ENCODE data around the gene ARFIP1. TPM values are rescaled to one million over a fixed set of nuclear protein-coding genes. Genes with fewer than 3 reads are reported as not detected.

ARFIP1 gene
- total RNA-seq, 4 donors from 2014 or later = 24.3 to 38.3 (median 27.0) TPM

DNA sequence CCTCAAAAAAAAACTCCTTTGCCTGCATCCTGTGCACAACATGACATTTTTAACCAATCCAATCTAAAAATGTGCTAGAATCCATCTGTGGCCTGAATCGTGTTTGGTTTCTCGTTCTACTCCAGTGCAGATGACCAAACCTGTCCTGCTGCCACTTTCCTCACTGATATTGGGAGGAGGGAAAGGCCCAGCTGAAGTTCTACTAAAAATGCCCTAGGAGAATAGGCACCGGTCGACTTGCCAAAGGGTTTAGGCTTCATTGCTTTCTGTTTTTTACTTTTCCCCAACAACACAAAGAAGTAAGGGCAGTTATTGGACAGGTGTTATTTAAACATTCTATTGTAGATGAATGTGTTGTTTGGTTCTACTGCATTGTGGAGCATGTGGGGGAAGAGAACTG lies 148.5 kb downstream of the ARFIP1 start:
- H3K27me3 ChIP-seq = no peaks in the 10 kb centered on the region
- H3K4me1 ChIP-seq = no peaks in the 10 kb centered on the region
- H3K27ac ChIP-seq = no peak overlapping the region
- H3K36me3 ChIP-seq = no peaks in the 10 kb centered on the region
- no peak for DNase-seq (ENCODE audit: low spot score in 2 of 2)
- H3K4me3 ChIP-seq = no peak overlapping the region
- TF ChIP-seq EP300 (IDR thresholded peaks at IDR 0.05) = no peak
- TF ChIP-seq POLR2AphosphoS5 (IDR thresholded peaks at IDR 0.05) = no peak
- TF ChIP-seq POLR2A (IDR thresholded peaks at IDR 0.05) = no peak
- TF ChIP-seq, protein P1, sequence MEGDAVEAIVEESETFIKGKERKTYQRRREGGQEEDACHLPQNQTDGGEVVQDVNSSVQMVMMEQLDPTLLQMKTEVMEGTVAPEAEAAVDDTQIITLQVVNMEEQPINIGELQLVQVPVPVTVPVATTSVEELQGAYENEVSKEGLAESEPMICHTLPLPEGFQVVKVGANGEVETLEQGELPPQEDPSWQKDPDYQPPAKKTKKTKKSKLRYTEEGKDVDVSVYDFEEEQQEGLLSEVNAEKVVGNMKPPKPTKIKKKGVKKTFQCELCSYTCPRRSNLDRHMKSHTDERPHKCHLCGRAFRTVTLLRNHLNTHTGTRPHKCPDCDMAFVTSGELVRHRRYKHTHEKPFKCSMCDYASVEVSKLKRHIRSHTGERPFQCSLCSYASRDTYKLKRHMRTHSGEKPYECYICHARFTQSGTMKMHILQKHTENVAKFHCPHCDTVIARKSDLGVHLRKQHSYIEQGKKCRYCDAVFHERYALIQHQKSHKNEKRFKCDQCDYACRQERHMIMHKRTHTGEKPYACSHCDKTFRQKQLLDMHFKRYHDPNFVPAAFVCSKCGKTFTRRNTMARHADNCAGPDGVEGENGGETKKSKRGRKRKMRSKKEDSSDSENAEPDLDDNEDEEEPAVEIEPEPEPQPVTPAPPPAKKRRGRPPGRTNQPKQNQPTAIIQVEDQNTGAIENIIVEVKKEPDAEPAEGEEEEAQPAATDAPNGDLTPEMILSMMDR (IDR thresholded peaks at IDR 0.05) = no peak
- WGBS = 99% methylated on average over 4 of the region's 4 CpGs
- no peaks in the 10 kb centered on the region for H3K9me3 ChIP-seq

GRCh38 chr4:152929888-152930287 lies 150.1 kb downstream of the ARFIP1 start:
- Histone ChIP-seq H3K27ac (no peak overlapping the region), H3K9me3 (no peaks in the 10 kb centered on the region), H3K36me3 (no peaks in the 10 kb centered on the region), H3K27me3 (no peaks in the 10 kb centered on the region), H3K4me3 (no peak overlapping the region), H3K4me1 (peaks cover 1% of the 10 kb centered on the region)
- WGBS = 38% methylated on average over 1 of the region's 1 CpG
- no peak for DNase-seq (ENCODE audit: low spot score in 2 of 2)
- TF ChIP-seq EP300 (IDR thresholded peaks at IDR 0.05) (no peak), POLR2A (IDR thresholded peaks at IDR 0.05) (no peak), POLR2AphosphoS5 (IDR thresholded peaks at IDR 0.05) (no peak)
- TF ChIP-seq, protein P1 (IDR thresholded peaks at IDR 0.05) = no peak

DNA sequence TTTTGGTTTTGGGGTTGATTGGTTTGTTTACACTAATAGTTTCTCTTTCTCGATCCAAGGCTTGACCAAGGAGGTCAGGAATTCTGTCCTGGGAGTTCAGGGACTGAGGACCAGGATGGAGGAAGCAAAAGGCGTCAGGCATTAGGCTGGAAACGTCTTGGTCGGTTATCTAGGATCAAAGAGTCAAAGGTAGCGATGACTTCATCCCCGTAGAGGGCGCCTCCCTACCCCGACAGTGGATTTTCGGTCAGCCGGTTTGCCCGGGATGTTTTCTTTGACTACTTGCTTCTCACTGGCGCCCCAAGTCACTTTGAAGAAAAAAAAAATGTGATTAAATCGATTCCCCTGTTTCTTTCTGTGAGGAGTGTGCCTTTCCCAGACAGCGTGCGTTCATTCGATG lies 155.4 kb downstream of the ARFIP1 start:
- Histone ChIP-seq H3K4me3 (peak overlapping the region; percentile 82), H3K36me3 (no peaks in the 10 kb centered on the region), H3K9me3 (no peaks in the 10 kb centered on the region), H3K27ac (peak overlapping the region; percentile 74), H3K4me1 (peaks cover 32% of the 10 kb centered on the region), H3K27me3 (peaks cover 10% of the 10 kb centered on the region)
- DNase-seq (ENCODE audit: low spot score in 2 of 2) = no peak
- TF ChIP-seq EP300 (IDR thresholded peaks at IDR 0.05) = no peak
- TF ChIP-seq, protein P1 (IDR thresholded peaks at IDR 0.05) = no peak
- TF ChIP-seq POLR2A (IDR thresholded peaks at IDR 0.05) = no peak
- no peak for TF ChIP-seq POLR2AphosphoS5 (IDR thresholded peaks at IDR 0.05)
- WGBS = 23% methylated on average over 16 of the region's 16 CpGs

DNA sequence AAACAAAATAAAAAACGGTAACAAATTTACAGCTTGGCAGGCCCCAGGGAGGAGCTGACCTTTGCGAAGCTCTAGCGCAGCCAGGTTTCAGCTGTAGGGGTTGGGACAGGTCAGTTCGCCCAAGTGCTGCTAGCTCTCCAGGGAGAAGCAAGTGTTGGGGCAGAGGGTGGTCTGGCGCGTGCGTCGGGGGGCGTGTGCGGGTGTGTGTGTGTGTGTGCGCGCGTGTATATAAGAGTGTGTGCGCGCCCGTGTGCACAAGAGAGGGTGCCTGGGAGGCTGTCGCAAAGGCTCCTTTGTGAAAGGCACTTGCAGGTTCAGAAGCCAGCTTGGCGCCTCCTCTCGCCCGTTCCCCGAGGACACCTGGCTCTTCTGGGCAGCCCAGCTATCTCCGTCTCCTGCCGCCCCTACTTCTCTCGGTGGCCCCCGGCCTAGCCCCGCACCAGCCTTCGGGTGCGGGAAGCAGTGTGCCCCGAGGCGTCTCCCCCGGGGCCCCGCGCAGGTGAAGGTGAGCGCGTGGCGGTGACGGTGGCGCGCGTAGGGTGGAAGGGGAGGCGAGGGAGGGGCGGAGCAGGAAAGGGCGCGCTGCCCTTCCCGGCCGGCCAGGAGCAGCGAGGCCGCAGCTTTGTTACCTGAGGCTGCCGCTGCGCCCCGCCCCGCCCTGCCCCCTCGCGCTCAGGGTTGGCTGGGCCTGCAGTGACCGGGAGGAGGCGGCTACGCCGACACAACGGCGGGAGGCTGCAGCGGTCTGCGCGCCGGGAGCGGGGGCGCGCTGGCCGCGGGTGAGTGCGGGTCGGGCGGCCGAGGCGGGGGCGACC lies 156.1 kb downstream of the ARFIP1 start, which contains the start of gene FHDC1:
Gene FHDC1, plus strand, starts transcription at position 693 of the 815 bp plus-strand sequence. CDS start 6,735 bp downstream, outside the sequence.
- H3K27me3 ChIP-seq = peaks cover 10% of the 10 kb centered on the region
- H3K4me1 ChIP-seq = peaks cover 35% of the 10 kb centered on the region
- H3K9me3 ChIP-seq = no peaks in the 10 kb centered on the region
- DNase-seq (ENCODE audit: low spot score in 2 of 2) = peak in 1 of 2 donors; percentile 60
- 2% methylated on average over 33 of the region's 75 CpGs for WGBS
- H3K36me3 ChIP-seq = no peaks in the 10 kb centered on the region
- peak within 1 kb of the TSS; percentile 82 for H3K4me3 ChIP-seq
- peak within 1 kb of the TSS; percentile 74 for H3K27ac ChIP-seq
- no peak for TF ChIP-seq EP300 (IDR thresholded peaks at IDR 0.05)
- TF ChIP-seq POLR2A (IDR thresholded peaks at IDR 0.05) = peak in 1 of 2 donors; percentile 6

- H3K27me3 ChIP-seq = peaks cover 10% of the 10 kb centered on the region
- TF ChIP-seq POLR2AphosphoS5 (IDR thresholded peaks at IDR 0.05) = no peak
- TF ChIP-seq, protein P1 (IDR thresholded peaks at IDR 0.05) = no peak
- TF ChIP-seq POLR2A (IDR thresholded peaks at IDR 0.05) = no peak
- no peak for TF ChIP-seq EP300 (IDR thresholded peaks at IDR 0.05)
- H3K4me3 ChIP-seq = peak overlapping the region; percentile 82
- H3K9me3 ChIP-seq = no peaks in the 10 kb centered on the region
- WGBS = 0% methylated on average over 9 of the region's 93 CpGs
- no peaks in the 10 kb centered on the region for H3K36me3 ChIP-seq
- DNase-seq (ENCODE audit: low spot score in 2 of 2) = peak in 1 of 2 donors; percentile 84
- H3K27ac ChIP-seq = peak overlapping the region; percentile 74
- H3K4me1 ChIP-seq = peaks cover 36% of the 10 kb centered on the region
Observed at GRCh38 chr4:152936446-152937335, 156.9 kb downstream of the ARFIP1 start.
